ENCODE measurements around the gene SOHLH1.

Gene SOHLH1

GRCh38 chr9:135701067-135701958 is 2.0 kb upstream of the SOHLH1 start:
- H3K27ac ChIP-seq: no peak overlapping the region
- no peak for TF ChIP-seq ZFX (IDR thresholded peaks at IDR 0.05; ENCODE audit: borderline replicate concordance)
- TF ChIP-seq, protein P1, sequence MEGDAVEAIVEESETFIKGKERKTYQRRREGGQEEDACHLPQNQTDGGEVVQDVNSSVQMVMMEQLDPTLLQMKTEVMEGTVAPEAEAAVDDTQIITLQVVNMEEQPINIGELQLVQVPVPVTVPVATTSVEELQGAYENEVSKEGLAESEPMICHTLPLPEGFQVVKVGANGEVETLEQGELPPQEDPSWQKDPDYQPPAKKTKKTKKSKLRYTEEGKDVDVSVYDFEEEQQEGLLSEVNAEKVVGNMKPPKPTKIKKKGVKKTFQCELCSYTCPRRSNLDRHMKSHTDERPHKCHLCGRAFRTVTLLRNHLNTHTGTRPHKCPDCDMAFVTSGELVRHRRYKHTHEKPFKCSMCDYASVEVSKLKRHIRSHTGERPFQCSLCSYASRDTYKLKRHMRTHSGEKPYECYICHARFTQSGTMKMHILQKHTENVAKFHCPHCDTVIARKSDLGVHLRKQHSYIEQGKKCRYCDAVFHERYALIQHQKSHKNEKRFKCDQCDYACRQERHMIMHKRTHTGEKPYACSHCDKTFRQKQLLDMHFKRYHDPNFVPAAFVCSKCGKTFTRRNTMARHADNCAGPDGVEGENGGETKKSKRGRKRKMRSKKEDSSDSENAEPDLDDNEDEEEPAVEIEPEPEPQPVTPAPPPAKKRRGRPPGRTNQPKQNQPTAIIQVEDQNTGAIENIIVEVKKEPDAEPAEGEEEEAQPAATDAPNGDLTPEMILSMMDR (IDR thresholded peaks at IDR 0.05): no peak

- no peak for TF ChIP-seq ZFX (IDR thresholded peaks at IDR 0.05; ENCODE audit: borderline replicate concordance)
- TF ChIP-seq, protein P1 (IDR thresholded peaks at IDR 0.05): no peak
- no peak overlapping the region for H3K27ac ChIP-seq
Measured at GRCh38 chr9:135700525-135700924, 1.2 kb upstream of the SOHLH1 start.

GRCh38 chr9:135698767-135699166 is 514 bp downstream of the SOHLH1 start:
- TF ChIP-seq, protein P1 (IDR thresholded peaks at IDR 0.05): no peak
- no peak for TF ChIP-seq ZFX (IDR thresholded peaks at IDR 0.05; ENCODE audit: borderline replicate concordance)
- H3K27ac ChIP-seq: no peak overlapping the region

DNA sequence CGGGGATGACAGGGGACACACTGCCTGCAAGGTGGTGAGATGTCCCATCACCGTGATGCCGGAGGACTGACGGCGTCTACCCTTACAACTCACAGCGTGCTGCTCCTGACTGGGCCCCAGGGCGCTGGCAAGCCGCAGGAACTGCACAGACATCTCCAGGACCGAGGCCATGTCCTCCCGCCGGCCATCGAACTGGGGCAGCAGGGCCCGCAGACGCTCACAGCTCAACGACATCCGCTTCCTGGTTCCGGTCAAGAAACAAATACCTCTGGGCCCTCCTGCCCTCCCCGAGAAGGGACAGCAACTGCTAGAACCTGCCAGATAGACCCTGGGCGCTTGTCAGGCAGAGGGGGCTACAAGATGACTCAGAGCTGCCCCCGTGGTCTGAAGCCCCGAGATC is 1.0 kb downstream of the SOHLH1 start:
- H3K27ac ChIP-seq: no peak overlapping the region
- TF ChIP-seq, protein P1 (IDR thresholded peaks at IDR 0.05): no peak
- TF ChIP-seq ZFX (IDR thresholded peaks at IDR 0.05; ENCODE audit: borderline replicate concordance): no peak

DNA sequence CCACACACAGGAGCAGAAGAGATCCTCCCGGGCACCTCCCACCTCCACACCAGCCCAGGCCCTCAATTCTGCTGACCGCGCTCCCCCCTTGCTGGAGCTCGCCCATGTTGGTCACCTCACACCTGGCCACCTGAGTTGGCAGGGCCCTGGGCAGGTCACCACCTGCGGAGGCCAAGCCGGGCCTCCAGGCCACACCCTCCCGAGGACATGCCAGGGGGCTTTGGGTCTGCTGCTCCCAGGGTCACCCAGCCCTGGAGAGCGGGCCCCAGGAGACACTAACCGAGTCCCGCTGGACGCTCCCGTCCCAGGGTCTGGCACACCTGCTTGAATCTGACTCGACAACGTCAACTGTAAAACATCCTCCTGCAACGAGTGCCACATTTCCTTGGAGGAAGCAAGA is 2.1 kb downstream of the SOHLH1 start:
- TF ChIP-seq, protein P1 (IDR thresholded peaks at IDR 0.05): no peak
- TF ChIP-seq ZFX (IDR thresholded peaks at IDR 0.05; ENCODE audit: borderline replicate concordance): no peak
- no peak overlapping the region for H3K27ac ChIP-seq

- TF ChIP-seq ZFX (IDR thresholded peaks at IDR 0.05; ENCODE audit: borderline replicate concordance): no peak
- TF ChIP-seq, protein P1 (IDR thresholded peaks at IDR 0.05): no peak
- H3K27ac ChIP-seq: no peak overlapping the region
Measured at GRCh38 chr9:135696446-135696845, 2.8 kb downstream of the SOHLH1 start.

DNA sequence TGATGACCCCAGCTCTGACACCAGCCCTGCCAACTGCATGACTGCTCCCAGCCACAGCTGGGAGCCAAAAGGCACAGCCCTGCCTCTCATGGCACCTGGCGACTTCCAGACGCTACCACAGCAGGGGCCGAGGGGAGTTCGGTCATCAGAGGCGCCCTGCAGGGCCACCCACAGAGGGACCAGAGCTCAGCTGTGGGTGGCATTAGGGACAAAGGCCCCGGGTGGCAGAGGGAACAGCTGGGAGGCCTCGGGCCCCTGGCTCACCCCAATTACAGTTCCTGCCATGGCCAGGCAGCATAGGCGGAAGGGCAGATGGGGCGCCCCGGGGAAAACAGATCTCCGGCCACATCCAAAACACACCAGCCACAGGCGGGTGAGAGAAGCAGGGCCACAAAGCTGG is 3.6 kb downstream of the SOHLH1 start:
- TF ChIP-seq, protein P1 (IDR thresholded peaks at IDR 0.05): no peak
- no peak for TF ChIP-seq ZFX (IDR thresholded peaks at IDR 0.05; ENCODE audit: borderline replicate concordance)
- H3K27ac ChIP-seq: no peak overlapping the region
